ENCODE data around the gene SELENOO.

SELENOO gene

DNA sequence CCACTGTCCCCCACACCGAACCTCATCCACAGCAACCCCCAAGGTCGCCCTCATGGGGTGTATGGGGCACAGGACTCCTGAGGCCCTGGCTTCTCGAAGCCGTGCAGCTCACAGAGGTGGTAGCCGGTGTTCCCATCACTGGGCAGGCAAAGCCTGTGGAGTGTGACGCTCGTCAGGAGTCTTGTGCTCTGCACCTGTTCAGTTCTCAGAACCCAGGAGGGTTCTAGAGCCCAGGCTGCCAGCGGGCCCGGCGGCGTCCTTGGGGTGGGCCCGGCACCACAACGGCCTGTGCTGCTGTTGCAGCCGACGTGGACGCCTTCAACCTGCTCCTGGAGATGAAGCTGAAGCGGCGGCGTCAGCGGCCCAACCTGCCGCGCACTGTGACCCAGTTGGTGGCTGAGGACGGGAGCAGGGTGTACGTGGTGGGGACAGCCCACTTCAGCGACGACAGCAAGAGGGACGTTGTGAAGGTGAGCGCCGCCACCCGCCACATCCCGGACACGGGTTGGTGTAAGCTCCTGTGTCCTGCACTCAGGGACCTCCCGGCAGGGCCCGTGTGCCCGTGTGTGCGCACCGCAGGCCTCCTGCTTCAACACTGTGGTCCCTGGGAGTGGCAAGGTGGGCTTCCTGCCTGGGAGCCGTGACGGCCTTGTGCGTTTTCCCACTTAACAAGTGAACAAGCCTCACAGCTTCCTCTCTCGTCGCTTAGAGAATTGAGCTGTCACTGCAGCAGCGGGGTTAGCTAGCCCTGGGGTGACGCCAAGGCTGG is 6.6 kb upstream of the SELENOO start:
- DNase-seq (ENCODE audit: low read depth): no peak
- H3K4me3 ChIP-seq (ENCODE audit: low read length): no peak overlapping the region
- no peak for TF ChIP-seq CTCF (conservative IDR thresholded peaks at IDR 0.05; ENCODE audit: low read depth, low read length)

DNA sequence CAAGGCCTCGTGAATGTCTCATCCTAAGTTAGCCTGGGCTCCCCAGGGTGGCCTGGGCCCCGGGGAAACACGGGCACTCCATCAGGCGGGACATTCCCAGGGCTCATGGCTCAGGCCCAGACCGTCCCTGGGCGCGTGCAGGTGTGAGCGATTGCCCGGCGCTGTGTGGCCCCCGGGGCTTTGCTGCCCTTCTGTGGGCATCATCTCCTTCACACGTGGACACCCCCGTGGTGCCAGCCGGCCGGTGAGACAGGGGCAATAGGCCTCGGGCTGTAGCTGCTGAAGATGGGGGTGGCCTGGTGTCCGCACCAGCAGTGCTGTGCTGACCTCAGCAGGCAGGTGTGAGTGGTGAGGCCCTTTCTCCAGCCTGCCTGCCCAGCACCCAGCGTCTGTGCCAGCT is 4.6 kb upstream of the SELENOO start:
- no peak overlapping the region for H3K4me3 ChIP-seq (ENCODE audit: low read length)
- no peak for TF ChIP-seq CTCF (conservative IDR thresholded peaks at IDR 0.05; ENCODE audit: low read depth, low read length)
- DNase-seq (ENCODE audit: low read depth): no peak

- TF ChIP-seq CTCF (conservative IDR thresholded peaks at IDR 0.05; ENCODE audit: low read depth, low read length): no peak
- DNase-seq (ENCODE audit: low read depth): no peak
- H3K4me3 ChIP-seq (ENCODE audit: low read length): no peak overlapping the region
Measured at GRCh38 chr22:50197000-50197800, 3.6 kb upstream of the SELENOO start.

DNA sequence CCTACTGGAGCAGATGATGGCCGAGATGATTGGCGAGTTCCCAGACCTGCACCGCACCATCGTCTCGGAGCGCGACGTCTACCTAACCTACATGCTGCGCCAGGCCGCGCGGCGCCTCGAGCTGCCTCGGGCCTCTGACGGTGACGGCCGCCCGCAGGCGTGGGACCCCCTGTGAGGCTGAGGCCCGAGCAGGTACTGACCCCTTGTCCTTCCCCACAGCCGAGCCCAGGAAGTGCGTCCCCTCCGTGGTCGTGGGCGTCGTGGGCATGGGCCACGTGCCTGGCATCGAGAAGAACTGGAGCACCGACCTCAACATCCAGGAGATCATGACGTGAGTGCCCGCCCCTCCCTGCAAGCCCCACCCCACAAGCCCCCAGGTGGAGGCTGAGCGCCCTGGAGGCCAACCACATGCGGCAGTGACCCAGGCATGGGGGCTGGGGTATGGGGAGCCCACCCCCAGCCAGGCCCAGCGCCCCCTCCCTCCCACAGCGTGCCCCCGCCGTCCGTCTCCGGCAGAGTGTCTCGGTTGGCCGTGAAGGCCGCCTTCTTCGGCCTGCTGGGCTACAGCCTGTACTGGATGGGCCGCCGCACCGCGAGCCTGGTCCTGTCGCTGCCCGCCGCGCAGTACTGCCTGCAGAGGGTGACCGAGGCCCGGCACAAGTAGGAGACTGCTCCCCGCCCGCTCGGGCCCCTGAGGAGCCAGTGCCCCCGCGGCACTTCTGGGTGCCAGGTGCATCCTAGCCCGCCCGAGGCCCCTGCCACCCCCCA is 2.8 kb upstream of the SELENOO start:
- TF ChIP-seq CTCF (conservative IDR thresholded peaks at IDR 0.05; ENCODE audit: low read depth, low read length): no peak
- no peak overlapping the region for H3K4me3 ChIP-seq (ENCODE audit: low read length)
- no peak for DNase-seq (ENCODE audit: low read depth)

- H3K4me3 ChIP-seq (ENCODE audit: low read length): no peak overlapping the region
- TF ChIP-seq CTCF (conservative IDR thresholded peaks at IDR 0.05; ENCODE audit: low read depth, low read length): no peak
- DNase-seq (ENCODE audit: low read depth): no peak
Measured at GRCh38 chr22:50198624-50199017, 2.2 kb upstream of the SELENOO start.

GRCh38 chr22:50199251-50199721 is 1.5 kb upstream of the SELENOO start:
- TF ChIP-seq CTCF (conservative IDR thresholded peaks at IDR 0.05; ENCODE audit: low read depth, low read length): no peak
- H3K4me3 ChIP-seq (ENCODE audit: low read length): no peak overlapping the region
- no peak for DNase-seq (ENCODE audit: low read depth)
